Tibial nerve (tissue), 4 donors: Measurements from ENCODE around the gene APOH. TPM values are rescaled to one million over a fixed set of nuclear protein-coding genes. Genes with fewer than 3 reads are reported as not detected.

ENCODE experiments used
- DNase-seq, 2 donors: peaks; one replicate each; pipeline ENCODE4 v3.0.0-alpha.2; 2019; ENCODE audit warnings: low spot score in 2 of 2
- H3K27ac ChIP-seq, 4 donors: fragments of 200-600 bp; sonication (generic) in 3 of 4; one replicate each; pipeline ENCODE4 v1.5.1; 2017 to 2019; ENCODE audit warnings: mild to moderate bottlenecking in 1 of 4
- H3K27me3 ChIP-seq, 2 donors: fragments of 200-600 bp; sonication (generic) in 1 of 2; one replicate each; pipeline versions ENCODE4 v1.5.1 to v1.6.0; 2017 to 2019
- H3K36me3 ChIP-seq, 3 donors: fragments of 200-600 bp; sonication (generic); one replicate each; pipeline ENCODE4 v1.5.1; 2018 to 2019
- H3K4me1 ChIP-seq, 4 donors: fragments of 200-600 bp; sonication (generic) in 3 of 4; one replicate each; pipeline ENCODE4 v1.5.1; 2017 to 2019
- H3K4me3 ChIP-seq, 4 donors: fragments of 200-600 bp; sonication (generic) in 3 of 4; one replicate each; pipeline ENCODE4 v1.5.1; 2017 to 2019; ENCODE audit warnings: mild to moderate bottlenecking in 1 of 4, moderate library complexity in 1 of 4
- H3K9me3 ChIP-seq, 4 donors: fragments of 200-600 bp; sonication (generic) in 3 of 4; one replicate each; pipeline ENCODE4 v1.5.1; 2017 to 2019
- CTCF ChIP-seq, 5 experiments: fragments of 200-600 bp in 3 of 5; fragments of 450-650 bp in 2 of 5; sonication (generic) in 3 of 5; IDR thresholded peaks; one replicate each; pipeline ENCODE4 v1.5.1; 2016 to 2019; ENCODE audit warnings: antibody characterized with exemption in 5 of 5, mild to moderate bottlenecking in 3 of 5, moderate library complexity in 2 of 5
- EP300 ChIP-seq, 2 donors: sonication (generic); formaldehyde crosslinking; IDR thresholded peaks; one replicate each; pipeline ENCODE4 v1.6.1; 2017; ENCODE audit warnings: antibody characterized with exemption in 2 of 2, mild to moderate bottlenecking in 1 of 2
- POLR2A ChIP-seq, 2 donors: fragments of 450-650 bp; IDR thresholded peaks; one replicate each; pipeline ENCODE4 v1.6.1; 2017; ENCODE audit warnings: antibody characterized with exemption in 2 of 2, mild to moderate bottlenecking in 2 of 2, moderate library complexity in 2 of 2
- WGBS, 2 donors: methylation state at CpG; one replicate each; pipeline ENCODE4 v1.1.5; 2018; 5-methylcytosine and 5-hydroxymethylcytosine counted together
- total RNA-seq, 4 donors: library from RNA; depleted of rRNA; stranded (reverse); fragments of >200 nt; gene quantifications; one replicate each; pipeline ENCODE4 v1.1.0, GENCODE V29; 2016

APOH gene
- total RNA-seq, 4 donors from 2014 or later = not detected

GRCh38 chr17:66175892-66176291, 53.3 kb downstream of the APOH start:
- H3K27me3 ChIP-seq = no peaks in the 10 kb centered on the region
- DNase-seq = no peak
- H3K36me3 ChIP-seq = peaks cover 0 to 44% (median 0%) of the 10 kb centered on the region in 3 donors
- H3K4me3 ChIP-seq = no peak overlapping the region
- no peak for TF ChIP-seq EP300 (IDR thresholded peaks at IDR 0.05)
- TF ChIP-seq POLR2A (IDR thresholded peaks at IDR 0.05) = no peak
- TF ChIP-seq CTCF (IDR thresholded peaks at IDR 0.05) = no peak
- H3K27ac ChIP-seq = no peak overlapping the region
- 50 to 53% methylated on average over 1 of the region's 1 CpG for WGBS, 2 donors
- H3K4me1 ChIP-seq = no peaks in the 10 kb centered on the region
- no peaks in the 10 kb centered on the region for H3K9me3 ChIP-seq

GRCh38 chr17:66172691-66173223, 56.5 kb downstream of the APOH start:
- Histone ChIP-seq H3K4me1 (no peaks in the 10 kb centered on the region), H3K36me3 (peaks cover 0 to 28% (median 0%) of the 10 kb centered on the region in 3 donors), H3K9me3 (no peaks in the 10 kb centered on the region), H3K27me3 (no peaks in the 10 kb centered on the region), H3K27ac (no peak overlapping the region), H3K4me3 (no peak overlapping the region)
- no peak for DNase-seq
- TF ChIP-seq POLR2A (IDR thresholded peaks at IDR 0.05) (no peak), CTCF (IDR thresholded peaks at IDR 0.05) (no peak), EP300 (IDR thresholded peaks at IDR 0.05) (no peak)
- 55 to 63% methylated on average over 2 of the region's 2 CpGs for WGBS, 2 donors

GRCh38 chr17:66172144-66172543, 57.1 kb downstream of the APOH start:
- no peak overlapping the region for H3K27ac ChIP-seq
- WGBS, 2 donors = 60 to 61% methylated on average over 5 of the region's 5 CpGs

GRCh38 chr17:66171692-66172091, 57.5 kb downstream of the APOH start:
- H3K27ac ChIP-seq = no peak overlapping the region
- H3K4me1 ChIP-seq = no peaks in the 10 kb centered on the region
- H3K9me3 ChIP-seq = no peaks in the 10 kb centered on the region
- H3K36me3 ChIP-seq = peaks cover 0 to 32% (median 0%) of the 10 kb centered on the region in 3 donors
- DNase-seq = no peak
- 30 to 42% methylated on average over 3 of the region's 3 CpGs for WGBS, 2 donors
- no peaks in the 10 kb centered on the region for H3K27me3 ChIP-seq
- no peak overlapping the region for H3K4me3 ChIP-seq
- TF ChIP-seq POLR2A (IDR thresholded peaks at IDR 0.05) (no peak), CTCF (IDR thresholded peaks at IDR 0.05) (no peak), EP300 (IDR thresholded peaks at IDR 0.05) (no peak)

More at GRCh38 chr17:66172144-66172543, 57.1 kb downstream of the APOH start:
- Histone ChIP-seq H3K27me3 (no peaks in the 10 kb centered on the region), H3K4me3 (no peak overlapping the region), H3K4me1 (no peaks in the 10 kb centered on the region), H3K9me3 (no peaks in the 10 kb centered on the region), H3K36me3 (peaks cover 0 to 33% (median 0%) of the 10 kb centered on the region in 3 donors)
- TF ChIP-seq CTCF (IDR thresholded peaks at IDR 0.05) = no peak
- TF ChIP-seq EP300 (IDR thresholded peaks at IDR 0.05) = no peak
- TF ChIP-seq POLR2A (IDR thresholded peaks at IDR 0.05) = no peak
- DNase-seq = no peak

- Histone ChIP-seq H3K36me3 (peaks cover 0 to 29% (median 0%) of the 10 kb centered on the region in 3 donors), H3K27ac (no peak overlapping the region), H3K9me3 (no peaks in the 10 kb centered on the region), H3K4me3 (no peak overlapping the region), H3K4me1 (no peaks in the 10 kb centered on the region), H3K27me3 (no peaks in the 10 kb centered on the region)
- TF ChIP-seq POLR2A (IDR thresholded peaks at IDR 0.05) = no peak
- no peak for TF ChIP-seq CTCF (IDR thresholded peaks at IDR 0.05)
- no peak for TF ChIP-seq EP300 (IDR thresholded peaks at IDR 0.05)
- DNase-seq = no peak
Observed at GRCh38 chr17:66171172-66171571, 58.0 kb downstream of the APOH start.
